COLO668 (cell line): ENCODE results near the gene TICAM1.
"Not testable (repeated sequence)": the region's sequence is repeated elsewhere in the genome, so short reads cannot be mapped to it uniquely, and the experiment has no call there.

Experiments
- DNase-seq: peaks from one replicate; lab custom pipeline; 2025; ENCODE audit not compliant: unreplicated experiment; lab: John Stamatoyannopoulos, UW

The TICAM1 gene

DNA sequence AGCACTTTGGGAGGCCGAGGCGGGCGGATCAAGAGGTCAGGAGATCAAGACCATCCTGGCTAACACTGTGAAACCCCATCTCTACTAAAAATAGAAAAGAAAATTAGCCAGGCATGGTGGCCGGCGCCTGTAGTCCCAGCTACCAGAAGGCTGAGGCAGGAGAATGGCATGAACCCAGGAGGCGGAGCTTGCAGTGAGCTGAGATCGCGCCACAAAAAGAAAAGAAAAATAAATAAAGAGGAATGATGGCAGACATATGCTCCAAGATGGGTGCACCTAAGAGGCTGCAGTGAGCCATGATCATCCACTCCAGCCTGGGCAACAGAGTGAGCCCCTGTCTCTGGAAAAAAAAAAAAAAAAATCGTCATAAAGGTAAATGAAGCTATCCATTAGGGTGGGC, 14.5 kb upstream of the TICAM1 start:
- not testable (repeated sequence) for DNase-seq

DNA sequence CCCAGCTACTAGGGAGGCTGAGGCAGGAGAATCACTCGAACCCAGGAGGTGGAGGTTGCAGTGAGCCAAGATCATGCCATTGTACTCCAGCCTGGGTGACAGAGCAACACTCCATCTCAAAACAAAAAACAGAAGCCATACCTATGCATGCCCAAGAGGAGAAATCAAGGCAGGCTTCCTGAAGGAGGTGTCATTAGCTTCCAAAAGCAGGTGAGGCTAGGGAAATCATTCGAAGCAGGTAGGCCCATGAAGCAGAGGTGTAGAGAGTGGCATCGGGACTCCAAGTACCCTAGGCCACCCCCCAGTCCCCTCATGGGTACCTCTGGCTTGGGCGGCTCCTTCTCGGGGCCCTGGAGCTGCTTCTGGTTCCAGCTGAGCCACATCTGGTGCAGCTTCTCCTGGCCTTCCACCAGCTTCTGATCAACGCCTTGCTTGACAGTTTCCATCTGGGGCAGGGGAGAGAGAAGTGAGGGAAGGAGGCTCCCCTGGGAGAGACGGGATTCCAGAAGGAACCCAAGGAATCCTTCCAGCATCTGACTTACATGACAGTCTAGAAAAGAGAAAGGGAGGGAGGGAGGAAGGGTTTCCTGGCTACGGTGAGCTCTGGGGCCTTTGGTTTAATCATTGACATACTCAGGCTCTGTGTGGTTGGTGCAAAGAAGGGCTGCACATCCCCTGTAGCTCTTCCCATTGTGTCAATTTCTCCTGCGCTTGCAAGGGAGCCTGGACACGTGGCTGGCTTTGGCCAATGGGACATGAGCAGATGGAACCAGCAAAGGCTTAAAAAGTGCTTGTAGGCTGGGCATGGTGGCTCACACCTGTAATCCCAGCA, 13.1 kb upstream of the TICAM1 start:
- peak; percentile 32 for DNase-seq

DNA sequence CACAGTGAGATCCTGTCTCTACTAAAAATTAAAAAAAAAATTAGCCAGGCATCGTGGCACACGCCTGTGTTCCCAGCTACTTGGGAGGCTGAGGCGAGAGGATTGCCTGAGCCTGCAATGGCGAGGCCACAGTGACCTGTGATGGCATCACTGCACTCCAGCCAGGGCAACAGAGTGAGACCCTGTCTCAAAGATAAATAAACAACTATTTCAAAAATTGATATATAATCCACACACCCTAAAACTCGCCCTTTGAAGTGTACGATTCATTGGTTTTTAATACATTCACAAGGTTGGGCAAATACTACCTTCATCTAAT, 12.1 kb upstream of the TICAM1 start:
- no peak for DNase-seq

DNA sequence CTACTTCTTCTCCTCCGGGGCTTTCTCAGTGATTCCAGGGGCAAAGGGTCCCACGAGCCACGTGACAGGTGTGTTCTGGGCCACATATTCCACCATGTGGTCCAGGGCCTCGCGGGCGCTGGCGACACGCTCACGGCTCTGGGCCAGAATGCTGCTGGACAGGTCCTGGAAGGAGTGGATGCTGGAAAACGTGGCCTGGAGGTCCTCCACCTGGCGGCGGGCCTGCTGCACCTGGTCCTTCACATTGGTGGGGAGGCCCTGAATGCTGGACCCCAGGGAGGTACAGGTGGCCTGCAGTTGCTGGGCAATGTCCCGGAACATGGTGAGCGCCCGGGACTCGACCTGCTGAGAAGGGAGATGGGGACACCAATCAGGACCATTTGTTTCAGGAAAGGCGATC, 7.7 kb upstream of the TICAM1 start:
- no peak for DNase-seq

DNA sequence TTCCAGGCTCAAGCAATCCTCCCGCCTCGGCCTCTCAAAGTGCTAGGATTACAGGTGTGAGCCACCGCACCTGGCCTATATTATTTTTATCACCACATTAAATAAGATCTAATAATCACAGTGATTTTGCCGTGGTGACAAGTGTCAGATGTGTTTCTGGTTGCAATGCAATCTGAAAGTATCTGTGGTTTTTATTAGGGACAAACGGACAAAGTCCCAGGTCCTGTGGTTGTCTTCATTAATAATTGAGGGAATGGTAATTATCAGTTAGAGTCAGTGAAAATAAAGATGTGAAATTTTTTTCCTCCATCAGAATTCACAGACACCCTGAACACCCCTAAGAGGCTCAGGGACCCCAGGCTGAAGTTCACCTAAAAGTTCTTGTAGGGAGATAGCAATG, 1.3 kb upstream of the TICAM1 start:
- no peak for DNase-seq

DNA sequence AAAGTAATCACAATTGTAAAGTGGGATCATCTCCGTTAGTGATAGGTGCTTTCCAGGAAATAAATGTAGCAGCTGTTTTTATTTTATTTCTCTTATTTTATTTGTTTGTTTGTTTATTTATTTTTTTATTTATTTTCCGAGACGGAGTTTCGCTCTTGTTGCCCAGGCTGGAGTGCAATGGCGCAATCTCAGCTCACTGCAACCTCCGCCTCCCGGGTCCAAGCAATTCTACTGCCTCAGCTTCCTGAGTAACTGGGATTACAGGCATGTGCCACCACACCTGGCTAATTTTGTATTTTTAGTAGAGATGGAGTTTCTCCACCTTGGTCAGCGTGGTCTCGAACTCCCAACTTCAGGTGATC, 448 bp upstream of the TICAM1 start:
- not testable (repeated sequence) for DNase-seq

DNA sequence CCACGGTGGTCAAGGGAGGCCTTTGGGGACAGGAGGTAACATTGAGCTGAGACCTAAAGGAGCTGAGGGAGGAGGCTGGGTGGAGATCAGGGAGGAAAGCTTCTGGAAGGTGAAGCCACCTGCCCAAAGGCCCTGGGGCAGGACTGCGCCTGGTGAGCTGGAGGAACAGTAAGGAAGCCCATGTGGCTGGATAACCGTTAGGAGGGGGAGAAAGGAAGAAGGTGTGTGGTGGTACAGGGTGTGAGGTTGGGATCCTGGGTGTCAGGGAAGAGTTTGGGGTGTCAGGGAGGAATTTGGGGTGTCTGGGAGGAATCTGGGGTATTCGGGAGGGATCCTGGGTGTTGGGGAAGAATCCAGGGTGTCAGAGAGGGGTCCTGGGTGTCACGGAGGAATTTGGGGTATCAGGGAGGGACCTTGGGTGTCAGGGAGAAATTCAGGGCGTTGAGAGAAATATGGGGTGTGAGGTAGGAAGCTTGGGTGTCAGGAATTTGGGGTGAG, 695 bp downstream of the TICAM1 start:
- no peak for DNase-seq

DNA sequence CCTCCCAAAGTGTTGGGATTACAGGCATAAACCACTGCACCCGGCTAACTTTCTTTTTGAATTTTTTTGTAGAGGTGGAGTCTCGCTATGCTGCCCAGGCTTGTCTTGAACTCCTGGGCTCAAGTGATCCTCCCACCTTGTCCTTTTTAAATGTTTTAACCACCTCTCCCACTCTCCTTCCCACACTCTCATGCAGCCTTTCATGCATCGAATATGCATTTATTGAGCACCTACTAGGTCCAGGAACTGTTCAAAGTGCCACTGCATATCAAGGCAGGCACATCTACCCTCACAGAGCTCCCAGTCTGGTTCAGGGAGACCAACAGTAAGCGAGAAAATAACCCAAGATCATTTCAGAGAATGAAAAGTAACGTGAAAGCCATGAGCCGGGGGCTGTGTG, 1.2 kb downstream of the TICAM1 start:
- DNase-seq = no peak

DNA sequence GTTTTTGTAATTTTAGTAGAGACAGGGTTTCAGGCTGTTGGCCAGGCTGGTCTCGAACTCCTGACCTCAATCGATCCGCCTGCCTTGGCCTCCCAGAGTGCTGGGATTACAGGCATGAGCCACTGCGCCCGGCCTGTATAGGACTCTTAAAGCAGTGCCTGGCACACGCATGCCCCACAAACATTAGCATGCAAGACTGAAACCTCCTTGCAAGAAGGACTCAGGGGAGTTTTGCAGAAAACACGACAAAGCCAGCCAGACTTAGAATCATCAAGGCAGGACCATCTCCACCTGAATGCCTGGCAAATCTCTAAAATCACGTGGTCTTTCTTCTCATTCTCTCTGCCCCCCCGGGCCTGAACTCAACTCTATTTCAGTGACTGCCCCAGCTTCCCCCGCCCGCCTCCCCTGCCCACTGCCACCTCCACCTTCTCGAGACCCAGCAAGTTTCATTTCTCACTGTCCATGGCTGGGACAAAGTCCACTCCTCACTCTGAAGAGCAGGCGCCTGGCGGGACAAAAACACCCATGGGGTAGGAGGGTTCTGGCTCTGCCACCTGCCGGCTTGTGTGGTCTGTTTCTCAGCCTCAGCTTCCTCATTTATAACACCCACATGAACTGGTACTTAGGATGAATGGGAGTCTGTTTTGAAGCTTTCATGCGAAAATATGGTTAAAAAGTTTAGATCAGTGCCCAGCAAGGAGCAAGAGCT, 2.4 kb downstream of the TICAM1 start:
- peak; percentile 47 for DNase-seq

DNA sequence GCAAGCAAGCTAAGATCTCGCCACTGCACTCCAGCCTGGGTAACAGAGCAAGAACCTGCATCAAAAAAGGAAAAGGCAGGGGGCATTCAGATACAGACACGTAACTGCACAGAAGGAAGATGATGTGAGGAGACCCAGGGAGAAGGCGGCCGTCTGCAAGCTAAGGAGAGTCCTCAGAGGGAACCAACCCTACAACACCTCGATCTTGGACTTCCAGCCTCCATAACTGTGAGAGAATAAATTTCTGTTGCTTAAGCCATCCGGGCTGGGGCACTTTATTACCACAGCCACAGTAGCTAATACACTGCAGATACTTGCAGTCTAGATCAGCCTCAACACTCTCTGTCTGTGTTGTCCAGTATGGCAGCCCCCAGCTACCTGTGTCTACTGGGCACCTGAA, 7.9 kb downstream of the TICAM1 start:
- no peak for DNase-seq

DNA sequence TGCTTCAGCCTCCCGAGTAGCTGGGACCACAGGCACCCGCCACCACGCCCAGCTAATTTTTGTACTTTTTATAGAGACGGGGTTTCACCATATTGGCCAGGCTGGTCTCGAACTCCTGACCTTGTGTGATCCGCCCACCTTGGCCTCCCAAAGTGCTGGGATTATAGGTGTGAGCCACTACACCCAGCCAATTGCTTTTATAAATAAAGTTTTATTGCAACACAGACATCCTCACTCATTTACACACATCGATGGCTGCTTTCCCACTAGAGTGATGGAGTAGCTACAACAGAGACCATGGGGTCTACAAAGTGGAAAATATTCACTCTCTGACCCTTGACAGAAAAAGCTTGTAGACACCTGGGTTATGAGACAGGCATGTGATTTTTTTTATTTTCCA, 9.2 kb downstream of the TICAM1 start:
- DNase-seq = not testable (repeated sequence)

DNA sequence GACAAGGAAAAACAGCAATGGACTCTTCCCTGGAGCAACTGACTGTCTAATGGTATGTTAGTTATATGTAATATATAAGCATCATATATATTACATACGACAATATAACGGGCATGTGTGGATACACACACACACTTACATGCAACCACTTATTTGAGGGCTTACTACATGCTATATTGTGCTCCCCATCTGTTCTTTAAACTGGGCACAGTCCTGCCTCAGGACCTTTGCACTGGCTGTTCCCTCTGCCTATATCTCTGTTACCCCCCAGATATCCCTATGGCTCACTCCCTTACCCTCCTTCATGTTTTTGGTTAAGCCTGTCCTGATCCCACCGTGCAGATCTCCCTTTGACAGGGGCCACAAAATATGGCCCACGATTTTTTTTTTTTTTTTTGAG, 10.2 kb downstream of the TICAM1 start:
- DNase-seq = no peak

DNA sequence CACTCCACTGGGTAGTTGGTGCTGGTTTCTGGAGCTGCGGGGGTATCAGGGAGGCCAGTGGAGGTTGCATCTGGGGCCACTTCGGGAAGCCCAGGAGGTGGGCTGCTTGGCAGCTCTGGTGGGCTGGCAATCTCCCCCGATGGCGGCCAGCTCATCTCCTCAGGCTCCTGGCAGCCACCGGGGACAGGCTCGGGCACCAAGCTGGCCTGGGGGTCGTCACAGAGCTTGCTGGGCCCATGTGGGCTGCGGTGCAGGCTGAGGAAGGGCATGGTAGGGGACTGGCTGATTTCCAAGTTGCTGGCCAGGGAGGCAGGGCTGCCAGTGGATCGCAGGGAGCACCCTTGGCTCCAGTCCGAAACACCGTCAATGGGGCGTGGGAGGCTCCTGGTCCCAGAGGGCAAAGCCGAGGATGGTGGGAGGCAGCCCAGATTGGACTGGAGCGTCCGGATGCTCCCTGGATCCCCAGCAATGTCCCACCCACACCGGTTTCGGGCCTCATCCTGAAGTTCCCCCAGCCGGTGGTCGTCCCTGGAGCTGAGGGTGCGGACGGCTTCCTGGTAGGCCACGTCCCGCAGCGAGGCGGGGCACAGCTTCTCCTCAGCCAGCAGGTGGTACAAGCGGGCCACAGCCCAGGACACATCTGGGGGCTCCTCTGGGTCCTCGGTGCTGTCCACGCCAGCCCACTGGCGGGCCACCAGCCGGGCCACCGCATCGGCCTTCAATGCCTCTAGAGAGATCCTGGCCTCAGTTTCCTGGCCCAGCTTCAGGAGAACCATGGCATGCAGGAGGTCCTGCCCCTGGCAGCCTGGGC, 13.8 kb downstream of the TICAM1 start:
- no peak for DNase-seq

DNA sequence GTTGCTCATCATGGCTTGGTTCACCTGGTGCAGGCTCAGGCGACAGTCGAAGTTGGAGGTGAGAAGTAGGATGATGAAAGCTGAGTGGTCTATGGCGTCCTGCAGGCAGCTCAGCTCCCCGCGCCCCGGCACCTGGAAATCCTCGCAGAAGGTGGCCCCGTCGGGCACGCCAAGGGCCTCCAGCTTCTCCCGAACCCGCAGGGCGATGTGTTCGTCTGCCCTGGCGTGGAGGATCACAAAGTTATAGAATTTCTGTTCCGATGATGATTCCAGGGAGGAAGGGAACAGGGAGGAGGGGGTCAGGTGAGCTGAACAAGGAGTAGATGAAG, 14.6 kb downstream of the TICAM1 start:
- no peak for DNase-seq

DNA sequence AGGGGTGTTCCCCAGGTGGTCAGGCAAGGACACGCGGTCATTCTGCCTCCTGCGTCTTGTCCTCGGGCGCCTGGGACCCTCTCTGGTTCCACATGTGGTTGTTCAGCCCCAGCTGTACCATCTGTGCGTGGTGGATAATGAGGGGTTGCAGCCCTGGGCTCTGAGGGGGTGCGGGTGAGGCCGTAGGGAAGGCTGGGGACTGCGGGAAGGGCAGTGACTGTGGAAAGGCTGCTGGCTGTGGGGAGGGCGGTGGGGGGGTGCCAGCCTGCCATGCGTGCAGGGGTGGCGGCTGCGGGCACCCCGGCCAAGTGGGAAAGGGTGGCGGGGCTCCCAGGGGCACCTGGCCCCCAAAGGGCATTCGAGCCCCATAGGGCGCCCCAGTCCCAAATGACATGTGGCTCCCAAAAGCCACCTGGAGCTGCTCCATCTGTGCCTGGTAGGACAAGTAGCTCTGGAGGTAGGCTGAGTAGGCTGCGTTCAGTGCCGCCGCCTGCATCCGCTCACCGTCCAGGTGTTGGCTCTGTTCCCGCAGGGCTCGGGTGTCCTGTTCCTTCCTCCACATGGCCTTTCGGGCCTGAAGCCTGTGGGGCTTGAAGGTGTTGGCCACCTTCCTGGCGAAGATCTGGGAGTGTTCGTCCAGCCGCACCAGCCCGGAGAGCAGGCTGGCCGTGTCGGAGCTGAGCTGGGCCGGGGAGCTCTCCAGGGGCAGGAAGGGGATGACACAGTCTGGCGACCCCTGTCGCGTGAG, 15.1 kb downstream of the TICAM1 start:
- DNase-seq = peak; percentile 24

DNA sequence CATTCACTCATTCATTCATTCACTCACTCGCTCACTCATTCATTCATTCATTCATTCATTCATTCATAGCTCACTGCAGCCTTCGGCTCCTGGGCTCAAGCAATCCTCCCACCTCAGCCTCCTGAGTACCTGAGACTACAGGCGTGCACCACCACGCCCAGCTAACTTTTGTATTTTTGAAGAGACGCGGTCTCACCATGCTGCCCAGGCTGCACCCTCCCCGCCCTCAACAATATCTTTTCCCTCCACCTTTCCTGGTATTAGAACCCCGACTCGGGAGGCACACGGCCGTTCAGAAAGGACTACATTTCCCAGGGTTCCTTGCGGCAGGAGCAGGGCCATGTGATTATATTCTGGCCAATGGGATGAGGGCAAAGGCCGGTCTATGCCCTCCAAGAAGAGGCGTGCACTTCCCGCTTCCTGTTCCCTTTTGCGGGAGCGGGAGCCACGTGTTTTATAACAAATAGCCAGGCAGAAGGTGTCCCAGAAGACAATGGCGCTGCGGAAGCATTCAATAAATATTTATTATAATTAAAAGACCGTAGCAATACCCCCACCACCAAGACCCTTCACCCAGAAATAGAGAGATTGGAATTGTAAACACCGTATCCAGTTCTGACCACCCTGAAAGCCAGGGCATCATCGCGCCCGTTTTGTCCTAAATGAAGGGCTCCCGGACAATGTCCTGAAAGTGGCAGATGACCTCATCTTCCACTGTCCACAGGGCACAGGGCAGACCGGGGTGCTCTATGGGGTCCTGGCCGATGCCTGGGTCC, 15.9 kb downstream of the TICAM1 start:
- DNase-seq = peak; percentile 92

DNA sequence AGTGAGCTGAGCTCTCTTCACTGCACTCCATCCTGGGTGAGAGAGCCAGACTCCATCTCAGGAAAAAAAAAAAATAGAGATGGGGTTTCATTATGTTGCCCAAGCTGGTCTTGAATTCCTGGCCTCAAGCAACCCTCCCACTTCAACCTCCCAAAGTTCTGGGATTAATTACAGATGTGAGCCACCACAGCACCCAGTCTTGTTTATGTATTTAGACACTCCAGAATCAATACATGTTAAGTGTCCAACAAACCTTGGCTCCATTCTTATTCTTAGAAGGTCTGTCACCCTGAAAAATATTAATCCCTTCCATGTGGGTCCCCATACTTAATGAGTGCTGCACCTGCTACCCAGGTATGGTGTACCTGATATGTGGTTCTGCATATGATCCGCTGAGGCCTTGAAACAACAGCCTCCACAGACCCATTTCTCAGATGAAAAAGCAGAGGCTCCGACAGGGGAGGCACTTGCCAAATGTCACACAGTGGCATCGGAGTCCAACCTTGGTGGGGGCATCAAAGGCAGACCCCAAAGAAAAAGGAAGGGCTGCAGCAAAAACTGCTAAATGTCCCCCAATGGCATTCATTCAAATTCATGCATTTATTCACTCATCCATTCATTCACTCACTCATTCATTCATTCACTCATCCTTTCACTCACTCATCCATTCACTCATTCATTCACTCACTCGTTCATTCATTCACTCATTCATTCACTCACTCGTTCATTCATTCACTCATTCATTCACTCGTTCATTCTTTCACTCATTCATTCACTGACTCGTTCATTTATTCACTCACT, 16.7 kb downstream of the TICAM1 start:
- DNase-seq = no peak

DNA sequence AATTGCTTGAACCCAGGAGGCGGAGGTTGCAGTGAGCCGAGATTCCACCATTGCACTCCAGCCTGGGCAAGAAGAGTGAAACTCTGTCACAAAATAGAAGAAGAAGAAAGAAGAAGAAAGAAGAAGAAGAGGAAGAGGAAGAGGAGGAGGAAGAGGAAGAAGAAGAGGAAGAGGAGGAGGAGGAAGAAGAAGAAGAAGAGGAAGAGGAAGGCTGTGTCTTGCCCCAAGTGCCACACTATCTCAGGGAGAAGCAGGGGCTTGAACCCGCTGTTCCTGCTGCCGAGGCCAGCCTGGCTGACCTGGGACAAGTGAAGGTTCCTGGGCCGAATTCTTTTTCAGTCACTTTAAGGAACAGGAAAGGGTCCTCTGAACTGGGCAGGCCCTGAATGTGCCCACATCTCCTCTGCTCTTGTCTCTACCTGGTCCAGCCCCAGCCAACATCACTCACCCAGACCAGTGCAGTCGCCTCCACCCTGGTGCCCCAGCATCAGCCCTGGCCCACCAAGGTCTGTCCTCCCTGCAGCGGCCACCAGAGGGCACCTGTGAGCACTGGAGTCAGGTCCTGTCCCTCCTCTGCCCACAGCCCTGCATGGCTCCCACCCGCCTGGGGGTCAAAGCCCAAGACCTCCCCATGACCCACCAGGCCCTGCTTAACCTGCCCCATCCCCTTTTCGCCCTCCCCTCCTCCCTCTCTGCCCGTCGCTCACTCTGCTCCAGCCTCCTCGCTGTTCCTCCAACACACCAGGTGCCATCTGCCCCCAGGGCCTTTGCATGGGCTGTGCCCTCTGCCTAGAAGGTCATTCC, 20.0 kb downstream of the TICAM1 start:
- peak; percentile 78 for DNase-seq

DNA sequence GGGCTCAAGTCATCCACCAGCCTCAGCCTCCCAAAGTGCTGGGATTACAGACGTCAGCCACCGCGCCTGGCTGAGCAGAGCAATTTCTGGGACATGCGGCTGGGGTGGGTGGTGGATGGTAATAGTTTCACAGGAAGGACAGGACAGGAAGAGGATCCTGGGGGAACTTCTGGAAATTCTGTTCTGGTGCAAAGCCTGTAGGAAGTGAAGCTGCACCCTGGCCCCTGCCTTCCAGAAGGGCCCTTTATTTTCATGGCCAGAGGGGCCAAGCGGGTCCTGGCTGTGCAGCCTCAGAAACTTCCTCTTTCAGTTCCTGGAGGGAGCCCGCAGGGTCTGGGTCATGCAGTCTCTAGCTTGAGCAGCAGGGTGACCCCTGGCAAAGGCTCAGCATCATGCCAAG, 24.3 kb downstream of the TICAM1 start:
- no peak for DNase-seq
